Common myeloid progenitor, CD34-positive (primary cell): ENCODE results near the gene CXCL8.

Source experiments
- CTCF ChIA-PET: fragments of 350-600 bp; sonication (Branson Sonifier 250); formaldehyde crosslinking; loops from one replicate; lab custom pipeline; 2021; ENCODE audit warnings: antibody characterized with exemption; lab: Charles Lee
- POLR2A ChIA-PET: fragments of 350-600 bp; sonication (Branson Sonifier 250); formaldehyde crosslinking; loops from one replicate; lab custom pipeline; 2021; ENCODE audit warnings: antibody characterized with exemption; lab: Charles Lee
- DNase-seq, 3 donors: peaks; one replicate each; pipeline versions ENCODE4 v3.0.0 to v3.0.0-alpha.2; 2013
- H3K27ac ChIP-seq, 2 experiments: 1 replicate in 1 of 2; 2 replicates in 1 of 2; pipeline ENCODE4 v1.7.0; 2013; ENCODE audit warnings: inconsistent platforms in 2 of 2, low read length in 2 of 2, mild to moderate bottlenecking in 2 of 2, low read depth in 1 of 2, moderate library complexity in 1 of 2; ENCODE audit not compliant: severe bottlenecking in 2 of 2, insufficient read depth in 1 of 2, poor library complexity in 1 of 2
- H3K27me3 ChIP-seq, 5 experiments: replicated peaks in 2 of 5; 1 replicate in 3 of 5; 2 replicates in 2 of 5; pipeline versions ENCODE4 v1.6.1 to v1.7.0; 2013; ENCODE audit warnings: low read length in 4 of 5, mild to moderate bottlenecking in 2 of 5, moderate library complexity in 2 of 5, inconsistent platforms in 1 of 5; ENCODE audit not compliant: insufficient read depth in 5 of 5, control insufficient read depth in 4 of 5
- H3K36me3 ChIP-seq, 4 experiments: 1 replicate in 2 of 4; 2 replicates in 2 of 4; pipeline versions ENCODE4 v1.6.1 to v1.7.0; 2013; ENCODE audit warnings: low read length in 3 of 4, control low read depth in 1 of 4, mild to moderate bottlenecking in 1 of 4; ENCODE audit not compliant: control insufficient read depth in 4 of 4, insufficient read depth in 4 of 4
- H3K4me1 ChIP-seq, 4 experiments: 1 replicate in 3 of 4; 2 replicates in 1 of 4; pipeline versions ENCODE4 v1.6.1 to v1.7.1; 2013; ENCODE audit warnings: low read length in 3 of 4, mild to moderate bottlenecking in 3 of 4, control low read depth in 1 of 4, inconsistent platforms in 1 of 4, moderate library complexity in 1 of 4; ENCODE audit not compliant: control insufficient read depth in 4 of 4, insufficient read depth in 4 of 4; ENCODE audit errors: control extremely low read depth in 1 of 4
- H3K4me3 ChIP-seq, 7 experiments: 1 replicate in 4 of 7; 2 replicates in 3 of 7; pipeline versions ENCODE4 v1.5.1 to v1.7.0; 2013; ENCODE audit warnings: mild to moderate bottlenecking in 7 of 7, low read length in 6 of 7, moderate library complexity in 6 of 7, inconsistent platforms in 2 of 7, low read depth in 2 of 7, control low read depth in 1 of 7; ENCODE audit not compliant: insufficient read depth in 4 of 7, control insufficient read depth in 1 of 7; ENCODE audit errors: extremely low read depth in 1 of 7
- H3K9me3 ChIP-seq, 5 experiments: 1 replicate in 4 of 5; 2 replicates in 1 of 5; pipeline versions ENCODE4 v1.6.1 to v1.7.1; 2013; ENCODE audit warnings: low read length in 4 of 5, mild to moderate bottlenecking in 2 of 5, inconsistent platforms in 1 of 5, low read depth in 1 of 5, moderate library complexity in 1 of 5; ENCODE audit not compliant: control insufficient read depth in 4 of 5, insufficient read depth in 2 of 5; ENCODE audit errors: control extremely low read depth in 1 of 5
- WGBS: methylation state at CpG from one replicate; pipeline ENCODE4 v1.1.5; 2013; ENCODE audit not compliant: insufficient coverage; 5-methylcytosine and 5-hydroxymethylcytosine counted together

Gene CXCL8

GRCh38 chr4:73741031-73741749 lies 821 bp downstream of the CXCL8 start:
- CTCF ChIA-PET, result interaction anchor here (0.8 to 1.1 kb wide), 2 partner anchors 11 to 48 kb away, joined by 3 to 6 read pairs; no protein-coding TSS in a partner anchor
- no peaks in the 10 kb centered on the region for H3K36me3 ChIP-seq
- peak overlapping the region in 3 of 7 experiments; percentile 18 to 65 (median 31) for H3K4me3 ChIP-seq
- no CpG with 5 or more reads among the region's 2 CpGs for WGBS
- no peaks in the 10 kb centered on the region for H3K27me3 ChIP-seq
- POLR2A ChIA-PET, result interaction anchor here (0.6 kb wide), 1 partner anchor 254 kb away, joined by 14 read pairs; no protein-coding TSS in a partner anchor
- DNase-seq, result peak in 2 of 3 donors; percentile 9 to 32
- peak overlapping the region; percentile 59 to 62 for H3K27ac ChIP-seq
- H3K4me1 ChIP-seq, result peaks cover 14 to 26% (median 21%) of the 10 kb centered on the region in 4 experiments
- H3K9me3 ChIP-seq, result peaks cover 0 to 2% (median 0%) of the 10 kb centered on the region in 5 experiments

- no peaks in the 10 kb centered on the region for H3K27me3 ChIP-seq
- WGBS, result no CpG with 5 or more reads among the region's 1 CpG
- no peak for DNase-seq
- H3K9me3 ChIP-seq, result peaks cover 0 to 2% (median 0%) of the 10 kb centered on the region in 5 experiments
- peak overlapping the region in 2 of 7 experiments; percentile 30 to 65 for H3K4me3 ChIP-seq
- no peak overlapping the region for H3K27ac ChIP-seq
- no peaks in the 10 kb centered on the region for H3K36me3 ChIP-seq
- H3K4me1 ChIP-seq, result peaks cover 14 to 26% (median 21%) of the 10 kb centered on the region in 4 experiments
- POLR2A ChIA-PET, result no interaction called here
- CTCF ChIA-PET, result interaction anchor here (0.6 kb wide), 1 partner anchor 243 kb away, joined by 3 read pairs; no protein-coding TSS in a partner anchor
These were observed 1.6 kb downstream of the CXCL8 start for GRCh38 chr4:73741750-73742489.

GRCh38 chr4:73742490-73743160 lies 2.3 kb downstream of the CXCL8 start:
- no peaks in the 10 kb centered on the region for H3K27me3 ChIP-seq
- DNase-seq, result no peak
- peaks cover 0 to 2% (median 0%) of the 10 kb centered on the region in 5 experiments for H3K9me3 ChIP-seq
- CTCF ChIA-PET, result no interaction called here
- H3K36me3 ChIP-seq, result no peaks in the 10 kb centered on the region
- H3K4me3 ChIP-seq, result no peak overlapping the region
- POLR2A ChIA-PET, result no interaction called here
- 100% methylated on average over 1 of the region's 2 CpGs for WGBS
- H3K27ac ChIP-seq, result no peak overlapping the region
- peaks cover 14 to 26% (median 21%) of the 10 kb centered on the region in 4 experiments for H3K4me1 ChIP-seq

- H3K36me3 ChIP-seq, result no peaks in the 10 kb centered on the region
- no CpG with 5 or more reads among the region's 1 CpG for WGBS
- H3K27me3 ChIP-seq, result no peaks in the 10 kb centered on the region
- no peak overlapping the region for H3K27ac ChIP-seq
- H3K4me3 ChIP-seq, result no peak overlapping the region
- ChIA-PET POLR2A (no interaction called here), CTCF (no interaction called here)
- DNase-seq, result no peak
- peaks cover 14 to 26% (median 21%) of the 10 kb centered on the region in 4 experiments for H3K4me1 ChIP-seq
- H3K9me3 ChIP-seq, result peaks cover 0 to 2% (median 0%) of the 10 kb centered on the region in 5 experiments
These were observed 2.9 kb downstream of the CXCL8 start for GRCh38 chr4:73743281-73743680.

- H3K4me1 ChIP-seq, result peaks cover 14 to 26% (median 21%) of the 10 kb centered on the region in 4 experiments
- POLR2A ChIA-PET, result no interaction called here
- H3K36me3 ChIP-seq, result no peaks in the 10 kb centered on the region
- peaks cover 0 to 2% (median 0%) of the 10 kb centered on the region in 5 experiments for H3K9me3 ChIP-seq
- CTCF ChIA-PET, result no interaction called here
- no peak for DNase-seq
- H3K4me3 ChIP-seq, result no peak overlapping the region
- no peak overlapping the region for H3K27ac ChIP-seq
- WGBS, result no CpG with 5 or more reads among the region's 3 CpGs
- no peaks in the 10 kb centered on the region for H3K27me3 ChIP-seq
These were observed 3.4 kb downstream of the CXCL8 start for GRCh38 chr4:73743795-73744194.

GRCh38 chr4:73744203-73744602 lies 3.8 kb downstream of the CXCL8 start:
- WGBS, result 100% methylated on average over 2 of the region's 5 CpGs
- CTCF ChIA-PET, result no interaction called here
- H3K36me3 ChIP-seq, result no peaks in the 10 kb centered on the region
- H3K4me3 ChIP-seq, result no peak overlapping the region
- no peak overlapping the region for H3K27ac ChIP-seq
- POLR2A ChIA-PET, result no interaction called here
- H3K27me3 ChIP-seq, result no peaks in the 10 kb centered on the region
- H3K9me3 ChIP-seq, result peaks cover 0 to 2% (median 0%) of the 10 kb centered on the region in 5 experiments
- DNase-seq, result peak in 1 of 3 donors; percentile 17
- H3K4me1 ChIP-seq, result peaks cover 14 to 23% (median 21%) of the 10 kb centered on the region in 4 experiments
